Body of pancreas (tissue), 4 donors: ENCODE measurements around the gene TRIM42.

ENCODE experiments used
- CTCF ChIP-seq, 7 experiments: fragments of 450-650 bp in 4 of 7; fragments of 200-600 bp in 3 of 7; sonication (generic) in 3 of 7; IDR thresholded peaks; one replicate each; pipeline ENCODE4 v1.5.1; 2016 to 2019; ENCODE audit warnings: antibody characterized with exemption in 7 of 7
- POLR2A ChIP-seq, 3 donors: fragments of 450-650 bp; IDR thresholded peaks; one replicate each; pipeline ENCODE4 v1.6.1; 2016; ENCODE audit warnings: antibody characterized with exemption in 3 of 3, mild to moderate bottlenecking in 2 of 3

- no peak for TF ChIP-seq CTCF (IDR thresholded peaks at IDR 0.05)
- TF ChIP-seq POLR2A (IDR thresholded peaks at IDR 0.05) = no peak
Observed at GRCh38 chr3:140664111-140664510, 13.8 kb upstream of the TRIM42 start.
